Stomach smooth muscle (tissue), 2 donors: ENCODE measurements around the gene MARVELD2.
"Not testable (repeated sequence)": the region's sequence is repeated elsewhere in the genome, so short reads cannot be mapped to it uniquely, and the experiment has no call there.

ENCODE experiments used
- H3K27ac ChIP-seq: one replicate; pipeline ENCODE4 v1.7.0; 2013; ENCODE audit warnings: mild to moderate bottlenecking, low read length, inconsistent platforms
- H3K27me3 ChIP-seq, 2 donors: one replicate each; pipeline ENCODE4 v1.7.0; 2013; ENCODE audit warnings: low read length in 2 of 2; ENCODE audit not compliant: insufficient read depth in 2 of 2, control insufficient read depth in 1 of 2
- H3K36me3 ChIP-seq, 2 donors: one replicate each; pipeline ENCODE4 v1.7.0; 2013; ENCODE audit warnings: low read length in 2 of 2; ENCODE audit not compliant: control insufficient read depth in 2 of 2, insufficient read depth in 2 of 2
- H3K4me1 ChIP-seq: one replicate; pipeline ENCODE4 v1.7.0; 2013; ENCODE audit warnings: low read length; ENCODE audit not compliant: control insufficient read depth, insufficient read depth
- H3K4me3 ChIP-seq, 2 donors: one replicate each; pipeline ENCODE4 v1.7.0; 2013; ENCODE audit warnings: low read length in 2 of 2
- H3K9ac ChIP-seq, 2 donors: one replicate each; pipeline ENCODE4 v1.7.0; 2013; ENCODE audit warnings: low read length in 2 of 2, mild to moderate bottlenecking in 1 of 2
- H3K9me3 ChIP-seq, 2 donors: one replicate each; pipeline ENCODE4 v1.7.0; 2013; ENCODE audit warnings: low read length in 2 of 2; ENCODE audit not compliant: control insufficient read depth in 2 of 2
- donor health status: healthy.
- donor health status: Pancreatic carcinoma.

The MARVELD2 gene

GRCh38 chr5:69472535-69473143 lies 57.7 kb downstream of the MARVELD2 start:
- not testable (repeated sequence) for H3K9ac ChIP-seq, H3K4me1 ChIP-seq, H3K27ac ChIP-seq, H3K4me3 ChIP-seq, H3K9me3 ChIP-seq, H3K36me3 ChIP-seq, H3K27me3 ChIP-seq

- H3K4me1 ChIP-seq, result no peaks in the 10 kb centered on the region
- no peak overlapping the region for H3K9ac ChIP-seq
- no peak overlapping the region for H3K27ac ChIP-seq
- H3K36me3 ChIP-seq, result no peaks in the 10 kb centered on the region
- H3K4me3 ChIP-seq, result no peak overlapping the region
- no peaks in the 10 kb centered on the region for H3K9me3 ChIP-seq
- no peaks in the 10 kb centered on the region for H3K27me3 ChIP-seq
These were observed 62.3 kb downstream of the MARVELD2 start for GRCh38 chr5:69477170-69477569.

GRCh38 chr5:69478296-69478695 lies 63.4 kb downstream of the MARVELD2 start:
- not testable (repeated sequence) for H3K27me3 ChIP-seq, H3K4me1 ChIP-seq, H3K4me3 ChIP-seq, H3K9ac ChIP-seq, H3K9me3 ChIP-seq, H3K27ac ChIP-seq, H3K36me3 ChIP-seq

GRCh38 chr5:69484891-69485290 lies 70.0 kb downstream of the MARVELD2 start:
- no peaks in the 10 kb centered on the region for H3K27me3 ChIP-seq
- H3K4me3 ChIP-seq, result no peak overlapping the region
- no peak overlapping the region for H3K27ac ChIP-seq
- H3K9me3 ChIP-seq, result no peaks in the 10 kb centered on the region
- H3K36me3 ChIP-seq, result no peaks in the 10 kb centered on the region
- H3K9ac ChIP-seq, result no peak overlapping the region
- H3K4me1 ChIP-seq, result no peaks in the 10 kb centered on the region

- no peak overlapping the region for H3K9ac ChIP-seq
- no peak overlapping the region for H3K4me3 ChIP-seq
- no peaks in the 10 kb centered on the region for H3K9me3 ChIP-seq
- no peaks in the 10 kb centered on the region for H3K27me3 ChIP-seq
- no peaks in the 10 kb centered on the region for H3K36me3 ChIP-seq
- H3K4me1 ChIP-seq, result no peaks in the 10 kb centered on the region
- no peak overlapping the region for H3K27ac ChIP-seq
These were observed 70.6 kb downstream of the MARVELD2 start for GRCh38 chr5:69485471-69485870.

GRCh38 chr5:69489246-69489645 lies 74.3 kb downstream of the MARVELD2 start:
- Histone ChIP-seq H3K9ac (no peak overlapping the region), H3K9me3 (no peaks in the 10 kb centered on the region), H3K4me3 (no peak overlapping the region), H3K4me1 (peaks cover 17% of the 10 kb centered on the region), H3K27me3 (peaks cover 16 to 24% of the 10 kb centered on the region in 2 donors), H3K27ac (no peak overlapping the region), H3K36me3 (no peaks in the 10 kb centered on the region)

GRCh38 chr5:69491027-69491426 lies 76.1 kb downstream of the MARVELD2 start:
- Histone ChIP-seq H3K9ac (no peak overlapping the region), H3K4me1 (peaks cover 17% of the 10 kb centered on the region), H3K27ac (no peak overlapping the region), H3K27me3 (peaks cover 21 to 38% of the 10 kb centered on the region in 2 donors), H3K4me3 (no peak overlapping the region), H3K36me3 (no peaks in the 10 kb centered on the region), H3K9me3 (no peaks in the 10 kb centered on the region)

GRCh38 chr5:69491838-69492390 lies 77.0 kb downstream of the MARVELD2 start:
- no peak overlapping the region for H3K27ac ChIP-seq
- peaks cover 17% of the 10 kb centered on the region for H3K4me1 ChIP-seq

GRCh38 chr5:69492391-69492922 lies 77.5 kb downstream of the MARVELD2 start, which contains the start of gene OCLN:
OCLN (plus strand) TSS chr5:69492790; CDS start chr5:69504245, 11,455 bp downstream.
- Histone ChIP-seq H3K4me3 (peak within 1 kb of the TSS; percentile 71 to 73), H3K36me3 (no peaks in the 10 kb centered on the region), H3K9me3 (no peaks in the 10 kb centered on the region), H3K4me1 (peaks cover 17% of the 10 kb centered on the region), H3K27me3 (peaks cover 21 to 38% of the 10 kb centered on the region in 2 donors), H3K27ac (no peak within 1 kb of the TSS), H3K9ac (peak within 1 kb of the TSS in 1 of 2 donors; percentile 42)

More at GRCh38 chr5:69491838-69492390, 77.0 kb downstream of the MARVELD2 start:
- H3K9ac ChIP-seq, result no peak overlapping the region
- H3K27me3 ChIP-seq, result peaks cover 21 to 38% of the 10 kb centered on the region in 2 donors
- H3K4me3 ChIP-seq, result peak overlapping the region; percentile 71 to 73
- H3K36me3 ChIP-seq, result no peaks in the 10 kb centered on the region
- H3K9me3 ChIP-seq, result no peaks in the 10 kb centered on the region

GRCh38 chr5:69492923-69493395 lies 78.0 kb downstream of the MARVELD2 start:
- Histone ChIP-seq H3K9ac (peak overlapping the region in 1 of 2 donors; percentile 42), H3K27ac (no peak overlapping the region), H3K9me3 (no peaks in the 10 kb centered on the region), H3K4me3 (peak overlapping the region; percentile 71 to 73), H3K4me1 (peaks cover 17% of the 10 kb centered on the region), H3K27me3 (peaks cover 21 to 40% of the 10 kb centered on the region in 2 donors), H3K36me3 (no peaks in the 10 kb centered on the region)
